Type B pancreatic cell (in vitro differentiated cells): Measurements from ENCODE around the gene FZD7. TPM values are rescaled to one million over a fixed set of nuclear protein-coding genes. Genes with fewer than 3 reads are reported as not detected.
A peak's percentile ranks its signal among the peaks of the same experiment; 100 is the strongest.

Experiments used
- DNase-seq: peaks from one replicate; pipeline ENCODE4 v3.0.0; 2021; ENCODE audit warnings: mixed read lengths; ENCODE audit not compliant: unreplicated experiment; ENCODE audit errors: extremely low spot score
- H3K27ac Mint-ChIP-seq: 2 replicates; pipeline ENCODE4 v1.8.0; 2021; ENCODE audit warnings: mild to moderate bottlenecking, mixed read lengths
- H3K27me3 Mint-ChIP-seq: 2 replicates; pipeline ENCODE4 v1.8.0; 2021; ENCODE audit warnings: mixed read lengths
- H3K36me3 Mint-ChIP-seq: 2 replicates; pipeline ENCODE4 v1.8.0; 2021; ENCODE audit warnings: mixed read lengths
- H3K4me1 Mint-ChIP-seq: one replicate; pipeline ENCODE4 v1.8.0; 2021; ENCODE audit warnings: mixed read lengths; ENCODE audit not compliant: unreplicated experiment
- H3K4me3 Mint-ChIP-seq: 2 replicates; pipeline ENCODE4 v1.8.0; 2021; ENCODE audit warnings: mild to moderate bottlenecking, mixed read lengths
- H3K9me3 Mint-ChIP-seq: 2 replicates; pipeline ENCODE4 v1.8.0; 2021; ENCODE audit warnings: mixed read lengths
- total RNA-seq: library from RNA; stranded (reverse); gene quantifications from 2 replicates; pipeline ENCODE4 v1.2.1, GENCODE V29; 2021; ENCODE audit warnings: low replicate concordance
- TF ChIP-seq, protein P1 (sequence below): fragments of 200-600 bp; sonication (generic); conservative IDR thresholded peaks from 2 replicates; pipeline ENCODE4 v1.5.0; 2021; ENCODE audit warnings: antibody characterized with exemption, mild to moderate bottlenecking

FZD7 gene
- total RNA-seq, 1 donor from 2014 or later, result 68.6 TPM

DNA sequence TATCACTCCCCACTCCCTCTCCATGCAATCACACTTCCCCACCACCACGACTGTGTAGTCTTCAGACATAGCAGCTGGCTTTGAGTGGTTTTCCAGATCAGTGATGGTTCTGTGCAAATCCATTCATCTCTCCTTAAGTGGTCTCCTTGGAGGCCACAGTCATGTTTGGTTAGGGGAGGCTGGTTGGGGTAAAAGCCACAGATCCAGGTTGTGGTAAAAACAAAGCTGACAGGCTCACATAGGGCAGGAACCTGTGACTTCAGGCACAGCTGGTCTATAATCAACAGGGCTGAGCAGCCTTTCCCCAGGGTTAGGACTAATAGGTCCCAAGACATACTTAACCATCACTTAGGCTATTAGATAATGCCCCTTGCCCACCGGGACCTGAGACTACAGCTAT is 46.2 kb upstream of the FZD7 start:
- no peak overlapping the region for H3K4me3 Mint-ChIP-seq
- peaks cover 41% of the 10 kb centered on the region for H3K4me1 Mint-ChIP-seq
- DNase-seq, result no peak
- H3K27ac Mint-ChIP-seq, result no peak overlapping the region
- H3K9me3 Mint-ChIP-seq, result no peaks in the 10 kb centered on the region
- no peaks in the 10 kb centered on the region for H3K27me3 Mint-ChIP-seq
- no peaks in the 10 kb centered on the region for H3K36me3 Mint-ChIP-seq
- TF ChIP-seq, protein P1, sequence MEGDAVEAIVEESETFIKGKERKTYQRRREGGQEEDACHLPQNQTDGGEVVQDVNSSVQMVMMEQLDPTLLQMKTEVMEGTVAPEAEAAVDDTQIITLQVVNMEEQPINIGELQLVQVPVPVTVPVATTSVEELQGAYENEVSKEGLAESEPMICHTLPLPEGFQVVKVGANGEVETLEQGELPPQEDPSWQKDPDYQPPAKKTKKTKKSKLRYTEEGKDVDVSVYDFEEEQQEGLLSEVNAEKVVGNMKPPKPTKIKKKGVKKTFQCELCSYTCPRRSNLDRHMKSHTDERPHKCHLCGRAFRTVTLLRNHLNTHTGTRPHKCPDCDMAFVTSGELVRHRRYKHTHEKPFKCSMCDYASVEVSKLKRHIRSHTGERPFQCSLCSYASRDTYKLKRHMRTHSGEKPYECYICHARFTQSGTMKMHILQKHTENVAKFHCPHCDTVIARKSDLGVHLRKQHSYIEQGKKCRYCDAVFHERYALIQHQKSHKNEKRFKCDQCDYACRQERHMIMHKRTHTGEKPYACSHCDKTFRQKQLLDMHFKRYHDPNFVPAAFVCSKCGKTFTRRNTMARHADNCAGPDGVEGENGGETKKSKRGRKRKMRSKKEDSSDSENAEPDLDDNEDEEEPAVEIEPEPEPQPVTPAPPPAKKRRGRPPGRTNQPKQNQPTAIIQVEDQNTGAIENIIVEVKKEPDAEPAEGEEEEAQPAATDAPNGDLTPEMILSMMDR, result no peak

DNA sequence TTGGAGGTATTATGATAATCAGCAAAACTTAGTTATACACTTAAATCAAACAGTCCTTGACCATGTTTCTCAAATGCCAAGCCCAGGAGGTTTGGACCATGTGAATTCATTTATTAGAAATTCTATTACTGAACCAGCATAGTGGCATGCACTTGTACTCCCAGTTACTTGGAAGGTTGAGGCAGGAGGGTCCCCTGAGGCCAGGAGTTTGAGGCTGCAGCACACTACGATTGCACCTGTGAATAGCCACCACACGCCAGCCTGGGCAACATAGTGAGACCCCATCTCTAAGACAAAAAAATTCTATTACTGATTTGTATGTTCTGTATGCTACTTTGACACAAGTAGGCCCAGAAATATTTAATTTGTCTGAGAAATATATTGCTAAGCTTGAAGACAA is 43.6 kb upstream of the FZD7 start:
- Mint-ChIP-seq H3K27me3 (no peaks in the 10 kb centered on the region), H3K27ac (no peak overlapping the region), H3K9me3 (no peaks in the 10 kb centered on the region), H3K36me3 (no peaks in the 10 kb centered on the region), H3K4me1 (peaks cover 43% of the 10 kb centered on the region), H3K4me3 (no peak overlapping the region)
- TF ChIP-seq, protein P1, result no peak
- DNase-seq, result no peak

DNA sequence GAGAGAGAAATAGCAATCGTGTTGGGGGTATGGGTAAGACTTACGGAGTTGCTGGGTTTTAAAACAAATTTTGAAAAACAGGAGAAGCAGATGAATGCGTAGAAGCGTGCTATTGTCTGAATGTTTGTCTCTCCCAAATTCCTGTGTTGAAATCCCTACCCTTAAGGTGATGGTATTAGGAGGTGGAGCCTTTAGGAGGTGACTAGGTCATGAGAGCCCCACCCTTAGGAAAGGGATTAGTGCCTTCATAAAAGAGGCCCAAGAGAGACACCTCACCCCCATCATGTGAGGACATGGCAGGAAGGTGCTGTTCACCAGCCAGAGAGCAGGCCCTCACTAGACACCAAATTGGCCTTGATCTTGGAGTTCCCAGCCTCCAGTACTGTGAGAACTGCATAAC is 40.7 kb upstream of the FZD7 start:
- H3K27ac Mint-ChIP-seq, result no peak overlapping the region
- H3K36me3 Mint-ChIP-seq, result no peaks in the 10 kb centered on the region
- H3K27me3 Mint-ChIP-seq, result no peaks in the 10 kb centered on the region
- peaks cover 4% of the 10 kb centered on the region for H3K9me3 Mint-ChIP-seq
- TF ChIP-seq, protein P1, result no peak
- H3K4me3 Mint-ChIP-seq, result no peak overlapping the region
- DNase-seq, result no peak
- H3K4me1 Mint-ChIP-seq, result peaks cover 51% of the 10 kb centered on the region

DNA sequence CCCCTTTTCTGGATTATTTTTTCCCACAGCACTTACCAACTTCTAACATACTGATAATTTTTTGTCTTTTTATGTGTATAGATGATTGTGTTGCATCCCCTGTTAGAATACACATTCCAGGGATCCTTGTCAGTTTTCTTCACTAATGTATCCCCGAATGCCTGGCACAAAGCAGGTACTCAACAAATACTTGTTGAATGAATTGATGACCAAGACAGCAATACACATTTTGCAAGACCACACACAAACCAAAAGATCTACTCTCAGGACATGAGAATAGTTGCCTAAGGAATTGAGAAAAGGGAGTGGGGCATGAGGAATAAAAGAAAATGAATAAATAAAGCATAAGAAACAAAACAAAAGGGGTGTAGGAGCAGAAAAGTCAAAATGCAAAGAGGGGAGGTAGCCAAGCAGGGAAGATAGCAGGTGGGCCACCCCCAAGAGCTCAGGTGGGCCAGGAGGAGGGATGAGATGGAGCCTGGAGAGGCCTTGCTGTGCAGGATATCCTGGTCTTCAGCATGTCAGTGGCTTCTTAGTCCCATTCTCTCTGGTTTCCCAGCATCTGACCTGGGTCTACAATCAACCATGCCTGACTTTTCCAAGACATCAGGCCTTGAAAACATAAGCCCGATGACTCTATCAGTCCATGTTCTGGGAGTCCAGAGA is 38.5 kb upstream of the FZD7 start:
- no peak overlapping the region for H3K27ac Mint-ChIP-seq
- DNase-seq, result no peak
- H3K36me3 Mint-ChIP-seq, result no peaks in the 10 kb centered on the region
- H3K4me3 Mint-ChIP-seq, result no peak overlapping the region
- H3K27me3 Mint-ChIP-seq, result no peaks in the 10 kb centered on the region
- TF ChIP-seq, protein P1, result no peak
- H3K9me3 Mint-ChIP-seq, result peaks cover 9% of the 10 kb centered on the region
- H3K4me1 Mint-ChIP-seq, result peaks cover 58% of the 10 kb centered on the region

DNA sequence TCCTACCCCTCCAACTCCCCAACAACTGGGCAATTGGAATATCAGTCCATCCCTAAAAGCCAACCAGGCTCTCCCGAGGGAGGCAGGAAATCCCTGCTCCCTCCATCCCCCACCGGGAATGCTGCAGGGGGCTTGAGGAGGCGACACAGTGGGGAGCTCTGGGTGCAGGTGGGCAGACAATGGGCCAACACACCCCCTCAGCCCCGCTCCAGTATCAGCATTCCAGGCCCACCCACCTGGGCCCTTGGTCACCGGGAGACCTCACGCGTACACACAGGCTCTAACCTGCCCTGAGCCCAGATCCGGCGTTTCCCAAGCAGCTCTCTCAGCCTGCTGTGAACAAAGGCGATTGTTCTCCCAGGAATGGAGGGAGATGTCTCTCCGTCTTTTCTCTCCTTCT is 37.6 kb upstream of the FZD7 start:
- no peak for DNase-seq
- Mint-ChIP-seq H3K27me3 (no peaks in the 10 kb centered on the region), H3K27ac (peak overlapping the region; percentile 88), H3K4me1 (peaks cover 58% of the 10 kb centered on the region), H3K36me3 (no peaks in the 10 kb centered on the region), H3K4me3 (peak overlapping the region; percentile 47), H3K9me3 (peaks cover 9% of the 10 kb centered on the region)
- TF ChIP-seq, protein P1, result no peak
